ENCODE data around the gene RASL10A. TPM values are rescaled to one million over a fixed set of nuclear protein-coding genes. Genes with fewer than 3 reads are reported as not detected.
A peak's percentile ranks its signal among the peaks of the same experiment; 100 is the strongest.

The RASL10A gene
- total RNA-seq, 6 donors from 2014 or later: 1.2 to 33.5 (median 2.0) TPM

DNA sequence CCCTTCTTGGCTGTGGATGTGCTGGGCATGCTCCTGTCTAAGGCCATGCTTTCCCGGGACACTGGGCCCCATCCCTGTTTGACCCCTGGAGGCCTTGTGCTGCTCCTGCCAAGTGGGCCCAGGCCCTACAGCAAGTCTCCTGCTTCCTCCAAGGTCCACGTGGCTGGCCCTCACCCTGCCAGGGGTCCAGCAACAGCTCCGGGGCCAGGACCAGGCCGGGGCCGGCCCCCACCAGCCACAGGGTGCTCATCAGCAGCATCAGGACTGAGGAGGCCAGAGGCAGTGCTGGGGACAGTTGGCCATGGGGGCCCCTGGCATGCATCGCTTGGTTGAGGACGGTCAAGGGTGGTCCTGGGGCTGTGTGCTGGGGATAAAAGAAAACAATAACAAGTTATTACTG, 50.2 kb downstream of the RASL10A start:
- H3K27ac ChIP-seq: peak overlapping the region in 1 of 4 donors; percentile 99
- WGBS, 2 donors: 91 to 100% methylated on average over 2 to 7 of the region's 7 CpGs

DNA sequence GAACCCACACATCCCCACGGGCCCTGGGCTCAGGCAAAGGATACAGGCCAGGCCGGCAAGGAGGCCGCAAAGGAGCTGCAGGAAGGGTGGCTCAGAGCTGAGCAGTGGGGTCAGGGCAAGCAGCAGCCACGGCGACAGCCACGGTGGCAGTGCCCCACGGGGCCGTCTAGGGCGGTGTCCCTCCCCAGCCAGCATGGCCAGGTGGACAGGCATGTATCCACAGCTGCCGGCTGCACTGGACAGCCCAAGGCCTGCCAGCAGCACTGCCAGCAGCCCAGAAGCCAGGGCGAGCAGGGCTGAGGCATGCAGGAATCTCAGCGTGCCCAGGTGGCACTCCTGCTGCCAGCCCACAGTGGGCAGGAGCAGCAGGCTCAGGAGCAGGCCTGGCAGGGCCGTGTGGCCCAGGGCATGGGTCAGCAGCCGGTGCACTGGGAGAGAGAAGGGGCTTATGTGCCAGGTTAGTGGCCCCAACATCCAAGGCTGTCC, 51.7 kb downstream of the RASL10A start:
- Histone ChIP-seq H3K4me1 (peaks cover 11 to 18% (median 14%) of the 10 kb centered on the region in 4 donors), H3K36me3 (peaks cover 0 to 48% (median 29%) of the 10 kb centered on the region in 4 donors), H3K4me3 (no peak overlapping the region), H3K27me3 (no peaks in the 10 kb centered on the region), H3K27ac (no peak overlapping the region), H3K9me3 (no peaks in the 10 kb centered on the region)
- TF ChIP-seq EP300 (IDR thresholded peaks at IDR 0.05): no peak
- TF ChIP-seq POLR2AphosphoS5 (IDR thresholded peaks at IDR 0.05): no peak
- no peak for TF ChIP-seq POLR2A (IDR thresholded peaks at IDR 0.05)
- TF ChIP-seq, protein P1, sequence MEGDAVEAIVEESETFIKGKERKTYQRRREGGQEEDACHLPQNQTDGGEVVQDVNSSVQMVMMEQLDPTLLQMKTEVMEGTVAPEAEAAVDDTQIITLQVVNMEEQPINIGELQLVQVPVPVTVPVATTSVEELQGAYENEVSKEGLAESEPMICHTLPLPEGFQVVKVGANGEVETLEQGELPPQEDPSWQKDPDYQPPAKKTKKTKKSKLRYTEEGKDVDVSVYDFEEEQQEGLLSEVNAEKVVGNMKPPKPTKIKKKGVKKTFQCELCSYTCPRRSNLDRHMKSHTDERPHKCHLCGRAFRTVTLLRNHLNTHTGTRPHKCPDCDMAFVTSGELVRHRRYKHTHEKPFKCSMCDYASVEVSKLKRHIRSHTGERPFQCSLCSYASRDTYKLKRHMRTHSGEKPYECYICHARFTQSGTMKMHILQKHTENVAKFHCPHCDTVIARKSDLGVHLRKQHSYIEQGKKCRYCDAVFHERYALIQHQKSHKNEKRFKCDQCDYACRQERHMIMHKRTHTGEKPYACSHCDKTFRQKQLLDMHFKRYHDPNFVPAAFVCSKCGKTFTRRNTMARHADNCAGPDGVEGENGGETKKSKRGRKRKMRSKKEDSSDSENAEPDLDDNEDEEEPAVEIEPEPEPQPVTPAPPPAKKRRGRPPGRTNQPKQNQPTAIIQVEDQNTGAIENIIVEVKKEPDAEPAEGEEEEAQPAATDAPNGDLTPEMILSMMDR (IDR thresholded peaks at IDR 0.05): no peak
- peak in 1 of 2 donors; percentile 82 for DNase-seq
- 91 to 94% methylated on average over 8 to 13 of the region's 14 CpGs for WGBS, 2 donors
- ATAC-seq (ENCODE audit: low FRiP score in 2 of 2): no peak

More for the DNA sequence above, 50.2 kb downstream of the RASL10A start:
- H3K9me3 ChIP-seq: no peaks in the 10 kb centered on the region
- H3K4me3 ChIP-seq: no peak overlapping the region
- ATAC-seq (ENCODE audit: low FRiP score in 2 of 2) (no peak), DNase-seq (peak in 1 of 2 donors; percentile 79)
- H3K4me1 ChIP-seq: peaks cover 15 to 33% (median 25%) of the 10 kb centered on the region in 4 donors
- TF ChIP-seq POLR2A (IDR thresholded peaks at IDR 0.05): no peak
- TF ChIP-seq POLR2AphosphoS5 (IDR thresholded peaks at IDR 0.05): no peak
- no peak for TF ChIP-seq EP300 (IDR thresholded peaks at IDR 0.05)
- TF ChIP-seq, protein P1 (IDR thresholded peaks at IDR 0.05): no peak
- peaks cover 0 to 34% (median 25%) of the 10 kb centered on the region in 4 donors for H3K36me3 ChIP-seq
- no peaks in the 10 kb centered on the region for H3K27me3 ChIP-seq

Small RNA genes within 50 kb of the gene (small RNA-seq; reads per million reads assigned to genes)
- gene MIR3653: 0 reads per million in 4 donors

Other genes starting within 250 kb of the RASL10A start
- gene KREMEN1, start 242.7 kb downstream of the RASL10A start, total RNA-seq: 10 to 100 TPM in 5 of 6 donors, 1 to 10 TPM in 1; 8.4 to 24.3 (median 15.9) TPM
- 10 to 100 TPM in 2 of 6 donors, 1 to 10 TPM in 4; 2.1 to 31.6 (median 8.4) TPM for gene EMID1, start 109.8 kb downstream of the RASL10A start, total RNA-seq
- gene RHBDD3, start 47.7 kb downstream of the RASL10A start, total RNA-seq: 10 to 100 TPM; 17.3 to 47.1 (median 27.9) TPM
- gene EWSR1, start 47.4 kb downstream of the RASL10A start, total RNA-seq: 100 to 1,000 TPM; 156 to 293 (median 183) TPM
- gene GAS2L1, start 9.0 kb downstream of the RASL10A start, total RNA-seq: 10 to 100 TPM; 14.4 to 63.4 (median 36.1) TPM
- 100 to 1,000 TPM in 1 of 6 donors, 10 to 100 TPM in 5; 44.7 to 162 (median 80.7) TPM for gene AP1B1, start 72.9 kb upstream of the RASL10A start, total RNA-seq
- gene RFPL1, start 122.9 kb upstream of the RASL10A start, total RNA-seq: not detected
- under 1 TPM in 3 of 6 donors, not detected in 3; 0.26 to 0.94 (median 0.46) TPM for gene NEFH, start 164.5 kb upstream of the RASL10A start, total RNA-seq
- gene THOC5, start 238.1 kb upstream of the RASL10A start, total RNA-seq: 100 to 1,000 TPM in 1 of 6 donors, 10 to 100 TPM in 5; 30.1 to 126 (median 57.4) TPM